ENCODE measurements around the gene FHL5.
"Not testable (repeated sequence)": the region's sequence is repeated elsewhere in the genome, so short reads cannot be mapped to it uniquely, and the experiment has no call there.

Gene FHL5

GRCh38 chr6:96608074-96608473, 45.1 kb downstream of the FHL5 start:
- no peak for DNase-seq (ENCODE audit: insufficient read length, low spot score)
- FAIRE-seq = no peak

GRCh38 chr6:96610019-96610418, 47.1 kb downstream of the FHL5 start:
- DNase-seq (ENCODE audit: insufficient read length, low spot score) = no peak
- no peak for FAIRE-seq

- no peak for FAIRE-seq
- DNase-seq (ENCODE audit: insufficient read length, low spot score) = no peak
Observed at GRCh38 chr6:96611342-96611991, 48.5 kb downstream of the FHL5 start.

- FAIRE-seq (no peak), DNase-seq (ENCODE audit: insufficient read length, low spot score) (no peak)
Observed at GRCh38 chr6:96613291-96613999, 50.5 kb downstream of the FHL5 start.

GRCh38 chr6:96620851-96621250, 57.9 kb downstream of the FHL5 start:
- DNase-seq (ENCODE audit: insufficient read length, low spot score) = no peak
- FAIRE-seq = no peak

- FAIRE-seq (no peak), DNase-seq (ENCODE audit: insufficient read length, low spot score) (no peak)
Observed at GRCh38 chr6:96621983-96622382, 59.1 kb downstream of the FHL5 start.

- DNase-seq (ENCODE audit: insufficient read length, low spot score) = no peak
Observed at GRCh38 chr6:96624957-96625356, 62.0 kb downstream of the FHL5 start.

GRCh38 chr6:96626759-96627364, 63.9 kb downstream of the FHL5 start:
- DNase-seq (ENCODE audit: insufficient read length, low spot score) = peak; percentile 9
- no peak for FAIRE-seq

More at GRCh38 chr6:96624957-96625356, 62.0 kb downstream of the FHL5 start:
- FAIRE-seq = no peak

- FAIRE-seq (no peak), DNase-seq (ENCODE audit: insufficient read length, low spot score) (no peak)
Observed at GRCh38 chr6:96631248-96631647, 68.3 kb downstream of the FHL5 start.

- DNase-seq (ENCODE audit: insufficient read length, low spot score); FAIRE-seq: not testable (repeated sequence)
Observed at GRCh38 chr6:96637979-96638378, 75.1 kb downstream of the FHL5 start.

GRCh38 chr6:96645106-96645505, 82.2 kb downstream of the FHL5 start:
- no peak for DNase-seq (ENCODE audit: insufficient read length, low spot score)

GRCh38 chr6:96649926-96650325, 87.0 kb downstream of the FHL5 start:
- FAIRE-seq = no peak
- DNase-seq (ENCODE audit: insufficient read length, low spot score) = no peak

More at GRCh38 chr6:96645106-96645505, 82.2 kb downstream of the FHL5 start:
- FAIRE-seq = no peak

GRCh38 chr6:96651816-96652215, 88.9 kb downstream of the FHL5 start:
- FAIRE-seq (no peak), DNase-seq (ENCODE audit: insufficient read length, low spot score) (no peak)

- FAIRE-seq = no peak
- DNase-seq (ENCODE audit: insufficient read length, low spot score) = no peak
Observed at GRCh38 chr6:96652552-96652951, 89.6 kb downstream of the FHL5 start.

- FAIRE-seq (no peak), DNase-seq (ENCODE audit: insufficient read length, low spot score) (no peak)
Observed at GRCh38 chr6:96653181-96653580, 90.3 kb downstream of the FHL5 start.

GRCh38 chr6:96656567-96656966, 93.6 kb downstream of the FHL5 start:
- no peak for DNase-seq (ENCODE audit: insufficient read length, low spot score)
- no peak for FAIRE-seq

GRCh38 chr6:96657344-96657743, 94.4 kb downstream of the FHL5 start:
- DNase-seq (ENCODE audit: insufficient read length, low spot score) (no peak), FAIRE-seq (no peak)

- FAIRE-seq (no peak), DNase-seq (ENCODE audit: insufficient read length, low spot score) (no peak)
Observed at GRCh38 chr6:96659084-96659845, 96.3 kb downstream of the FHL5 start.

Measured in HTR-8/SVneo (cell line).